ENCODE results near the gene TACO1.

DNA sequence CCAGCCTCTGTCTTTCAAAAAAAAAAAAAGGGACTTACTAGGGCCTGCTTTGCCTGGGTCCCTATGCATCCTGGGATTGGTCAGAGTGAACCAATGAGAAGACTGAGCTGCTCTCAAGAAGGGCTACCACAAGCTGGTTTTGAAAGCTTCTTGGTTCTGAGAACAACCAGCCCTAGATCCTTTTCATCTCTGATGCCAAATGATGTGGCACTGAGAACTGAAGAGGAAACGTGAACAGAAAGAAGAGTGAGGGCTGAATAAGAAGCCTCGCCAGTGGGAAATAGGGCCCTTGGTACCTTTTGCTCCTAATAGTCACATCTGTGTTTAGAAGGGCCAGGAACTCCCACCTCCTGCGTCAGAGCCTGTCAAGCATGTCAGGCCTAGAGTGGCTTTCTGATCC is 10.7 kb downstream of the TACO1 start:
- TF ChIP-seq, protein P1, sequence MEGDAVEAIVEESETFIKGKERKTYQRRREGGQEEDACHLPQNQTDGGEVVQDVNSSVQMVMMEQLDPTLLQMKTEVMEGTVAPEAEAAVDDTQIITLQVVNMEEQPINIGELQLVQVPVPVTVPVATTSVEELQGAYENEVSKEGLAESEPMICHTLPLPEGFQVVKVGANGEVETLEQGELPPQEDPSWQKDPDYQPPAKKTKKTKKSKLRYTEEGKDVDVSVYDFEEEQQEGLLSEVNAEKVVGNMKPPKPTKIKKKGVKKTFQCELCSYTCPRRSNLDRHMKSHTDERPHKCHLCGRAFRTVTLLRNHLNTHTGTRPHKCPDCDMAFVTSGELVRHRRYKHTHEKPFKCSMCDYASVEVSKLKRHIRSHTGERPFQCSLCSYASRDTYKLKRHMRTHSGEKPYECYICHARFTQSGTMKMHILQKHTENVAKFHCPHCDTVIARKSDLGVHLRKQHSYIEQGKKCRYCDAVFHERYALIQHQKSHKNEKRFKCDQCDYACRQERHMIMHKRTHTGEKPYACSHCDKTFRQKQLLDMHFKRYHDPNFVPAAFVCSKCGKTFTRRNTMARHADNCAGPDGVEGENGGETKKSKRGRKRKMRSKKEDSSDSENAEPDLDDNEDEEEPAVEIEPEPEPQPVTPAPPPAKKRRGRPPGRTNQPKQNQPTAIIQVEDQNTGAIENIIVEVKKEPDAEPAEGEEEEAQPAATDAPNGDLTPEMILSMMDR (IDR thresholded peaks at IDR 0.05) = no peak
- TF ChIP-seq POLR2A (IDR thresholded peaks at IDR 0.05) (no peak), POLR2AphosphoS5 (IDR thresholded peaks at IDR 0.05) (no peak), EP300 (IDR thresholded peaks at IDR 0.05) (no peak)
